Endodermal cell (in vitro differentiated cells): ENCODE measurements around the gene EGLN1. TPM values are rescaled to one million over a fixed set of nuclear protein-coding genes. Genes with fewer than 3 reads are reported as not detected.
"Not testable (repeated sequence)": the region's sequence is repeated elsewhere in the genome, so short reads cannot be mapped to it uniquely, and the experiment has no call there.

ENCODE experiments used
- DNase-seq: peaks from one replicate; pipeline ENCODE4 v3.0.0-alpha.2; 2017
- H3K27ac ChIP-seq: 2 replicates; pipeline ENCODE4 v1.5.1; 2013; ENCODE audit warnings: mild to moderate bottlenecking, low read depth, low read length, moderate library complexity
- H3K27me3 ChIP-seq: 2 replicates; pipeline ENCODE4 v1.6.1; 2013; ENCODE audit warnings: mild to moderate bottlenecking, low read length, moderate library complexity; ENCODE audit not compliant: insufficient read depth, control insufficient read depth, poor library complexity, severe bottlenecking
- H3K36me3 ChIP-seq: 2 replicates; pipeline ENCODE4 v1.7.0; 2013; ENCODE audit warnings: mild to moderate bottlenecking, low read length, moderate library complexity; ENCODE audit not compliant: control insufficient read depth, insufficient read depth
- H3K4me1 ChIP-seq: one replicate; pipeline ENCODE4 v1.7.0; 2013; ENCODE audit warnings: low read length; ENCODE audit not compliant: control insufficient read depth, insufficient read depth
- H3K4me3 ChIP-seq: 2 replicates; pipeline ENCODE4 v1.5.1; 2013; ENCODE audit warnings: mild to moderate bottlenecking, low read length, moderate library complexity
- H3K9ac ChIP-seq: 2 replicates; pipeline ENCODE4 v1.6.1; 2013; ENCODE audit warnings: mild to moderate bottlenecking, low read length, moderate library complexity; ENCODE audit not compliant: poor library complexity, severe bottlenecking; ENCODE audit errors: extremely low read depth
- H3K9me3 ChIP-seq: 2 replicates; pipeline ENCODE4 v1.6.1; 2013; ENCODE audit warnings: mild to moderate bottlenecking, low read length, moderate library complexity; ENCODE audit not compliant: control insufficient read depth
- H3K27ac Mint-ChIP-seq: 2 replicates; pipeline ENCODE4 v1.8.0; 2020; ENCODE audit warnings: mixed read lengths
- H3K27me3 Mint-ChIP-seq: 2 replicates; pipeline ENCODE4 v1.8.0; 2021; ENCODE audit warnings: mild to moderate bottlenecking, mixed read lengths; ENCODE audit not compliant: insufficient read depth
- H3K36me3 Mint-ChIP-seq: 2 replicates; pipeline ENCODE4 v1.8.0; 2020; ENCODE audit warnings: low read depth, mixed read lengths
- H3K4me1 Mint-ChIP-seq: 2 replicates; pipeline ENCODE4 v1.8.0; 2020; ENCODE audit warnings: mixed read lengths
- H3K4me3 Mint-ChIP-seq: 2 replicates; pipeline ENCODE4 v1.8.0; 2020; ENCODE audit warnings: mild to moderate bottlenecking, moderate library complexity, mixed read lengths
- H3K9me3 Mint-ChIP-seq: 2 replicates; pipeline ENCODE4 v1.8.0; 2020; ENCODE audit warnings: mild to moderate bottlenecking, mixed read lengths
- CTCF ChIP-seq: fragments of 200-600 bp; sonication (generic); conservative IDR thresholded peaks from 2 replicates; pipeline ENCODE4 v1.5.0; 2021; ENCODE audit warnings: antibody characterized with exemption, mild to moderate bottlenecking
- WGBS, 2 experiments: methylation state at CpG; one replicate each; pipeline versions ENCODE4 v1.1.5 to v1.1.7; 2013; ENCODE audit warnings: missing lambda C conversion rate in 2 of 2, mixed read lengths in 1 of 2; ENCODE audit not compliant: insufficient coverage in 1 of 2, insufficient read length in 1 of 2; 5-methylcytosine and 5-hydroxymethylcytosine counted together
- total RNA-seq, 2 donors: library from RNA; stranded (reverse); fragmentation: NEBNext Ultra II Directional in 1 of 2; extraction: Animal tissue kit (Norgen Biotek cat#: 25700) in 1 of 2; gene quantifications; 2 replicates in 1 of 2; 3 replicates in 1 of 2; pipeline ENCODE4 v1.2.1, GENCODE V29; 2021

The EGLN1 gene
- total RNA-seq, 2 donors from 2014 or later, result 12.2 to 17.4 TPM

- Histone ChIP-seq H3K27ac (no peak overlapping the region), H3K4me3 (no peak overlapping the region), H3K9me3 (no peaks in the 10 kb centered on the region), H3K4me1 (no peaks in the 10 kb centered on the region), H3K9ac (no peak overlapping the region), H3K36me3 (no peaks in the 10 kb centered on the region), H3K27me3 (no peaks in the 10 kb centered on the region)
- TF ChIP-seq CTCF, result no peak
- Mint-ChIP-seq H3K4me1 (no peaks in the 10 kb centered on the region), H3K27me3 (peaks cover 2% of the 10 kb centered on the region), H3K4me3 (no peak overlapping the region), H3K36me3 (no peaks in the 10 kb centered on the region), H3K9me3 (peaks cover 16% of the 10 kb centered on the region), H3K27ac (no peak overlapping the region)
- 82% methylated on average over 1 of the region's 1 CpG; no CpG with 5 or more reads in 1 of the 2 experiments for WGBS, 2 experiments
- no peak for DNase-seq
Observed at GRCh38 chr1:231465051-231465450, 43.0 kb upstream of the EGLN1 start.

- Mint-ChIP-seq H3K4me1 (no peaks in the 10 kb centered on the region), H3K9me3 (peaks cover 16% of the 10 kb centered on the region), H3K4me3 (no peak overlapping the region), H3K36me3 (no peaks in the 10 kb centered on the region), H3K27ac (no peak overlapping the region), H3K27me3 (peaks cover 2% of the 10 kb centered on the region)
- Histone ChIP-seq H3K27ac (no peak overlapping the region), H3K9ac (no peak overlapping the region), H3K4me1 (no peaks in the 10 kb centered on the region), H3K36me3 (no peaks in the 10 kb centered on the region), H3K9me3 (no peaks in the 10 kb centered on the region), H3K4me3 (no peak overlapping the region), H3K27me3 (no peaks in the 10 kb centered on the region)
- no peak for TF ChIP-seq CTCF
- DNase-seq, result no peak
- WGBS, 2 experiments, result 75 to 88% methylated on average over 4 to 6 of the region's 6 CpGs
Observed at GRCh38 chr1:231463541-231463940, 41.5 kb upstream of the EGLN1 start.

- H3K9me3 ChIP-seq, result no peaks in the 10 kb centered on the region
- no peak for DNase-seq
- Mint-ChIP-seq H3K27ac (no peak overlapping the region), H3K27me3 (no peaks in the 10 kb centered on the region), H3K4me3 (no peak overlapping the region), H3K36me3 (no peaks in the 10 kb centered on the region), H3K4me1 (no peaks in the 10 kb centered on the region), H3K9me3 (peaks cover 21% of the 10 kb centered on the region)
- H3K27me3 ChIP-seq, result no peaks in the 10 kb centered on the region
- no peak for TF ChIP-seq CTCF
- H3K9ac ChIP-seq, result no peak overlapping the region
- no peak overlapping the region for H3K27ac ChIP-seq
- H3K4me1 ChIP-seq, result no peaks in the 10 kb centered on the region
- 71 to 80% methylated on average over 1 to 2 of the region's 2 CpGs for WGBS, 2 experiments
- no peak overlapping the region for H3K4me3 ChIP-seq
- no peaks in the 10 kb centered on the region for H3K36me3 ChIP-seq
Observed at GRCh38 chr1:231460614-231461013, 38.5 kb upstream of the EGLN1 start.

- not testable (repeated sequence) for H3K27ac ChIP-seq, H3K9ac ChIP-seq, H3K4me3 ChIP-seq, H3K27me3 ChIP-seq, H3K4me3 Mint-ChIP-seq, H3K9me3 ChIP-seq, H3K36me3 ChIP-seq, H3K36me3 Mint-ChIP-seq, H3K4me1 ChIP-seq, H3K27ac Mint-ChIP-seq, DNase-seq, H3K4me1 Mint-ChIP-seq, H3K27me3 Mint-ChIP-seq
- WGBS, 2 experiments, result no CpG with 5 or more reads among the region's 1 CpG
- H3K9me3 Mint-ChIP-seq, result peaks cover 25% of the 10 kb centered on the region
Observed at GRCh38 chr1:231459438-231459837, 37.4 kb upstream of the EGLN1 start.

- not testable (repeated sequence) for H3K4me1 Mint-ChIP-seq, H3K36me3 Mint-ChIP-seq, H3K36me3 ChIP-seq, H3K9ac ChIP-seq, H3K4me3 Mint-ChIP-seq, H3K4me3 ChIP-seq, DNase-seq, H3K27ac ChIP-seq, H3K27me3 Mint-ChIP-seq, H3K27me3 ChIP-seq, H3K9me3 ChIP-seq, H3K27ac Mint-ChIP-seq, H3K4me1 ChIP-seq
- peaks cover 24% of the 10 kb centered on the region for H3K9me3 Mint-ChIP-seq
Observed at GRCh38 chr1:231457956-231458355, 35.9 kb upstream of the EGLN1 start.
